ENCODE data around the gene PDXP.

The PDXP gene

GRCh38 chr22:37672920-37673455 is 14.5 kb downstream of the PDXP start:
- no peak for DNase-seq (ENCODE audit: extremely low read depth in 1 of 2, low read depth in 1 of 2)

GRCh38 chr22:37674248-37674647 is 15.7 kb downstream of the PDXP start:
- no peak for DNase-seq (ENCODE audit: extremely low read depth in 1 of 2, low read depth in 1 of 2)

- DNase-seq (ENCODE audit: extremely low read depth in 1 of 2, low read depth in 1 of 2) = peak; percentile 58 to 84
Measured at GRCh38 chr22:37674951-37675929, 16.7 kb downstream of the PDXP start, which contains the start of gene LGALS1. LGALS1 (plus strand) TSS chr22:37675636; CDS start chr22:37675703, 67 bp downstream.

- DNase-seq (ENCODE audit: extremely low read depth in 1 of 2, low read depth in 1 of 2) = no peak
Measured at GRCh38 chr22:37675930-37676735, 17.6 kb downstream of the PDXP start.

GRCh38 chr22:37676736-37677492 is 18.4 kb downstream of the PDXP start:
- peak; percentile 88 to 92 for DNase-seq (ENCODE audit: extremely low read depth in 1 of 2, low read depth in 1 of 2)

GRCh38 chr22:37677493-37677974 is 19.0 kb downstream of the PDXP start:
- DNase-seq (ENCODE audit: extremely low read depth in 1 of 2, low read depth in 1 of 2) = no peak

GRCh38 chr22:37678372-37678771 is 19.8 kb downstream of the PDXP start:
- DNase-seq (ENCODE audit: extremely low read depth in 1 of 2, low read depth in 1 of 2) = no peak

- no peak for DNase-seq (ENCODE audit: extremely low read depth in 1 of 2, low read depth in 1 of 2)
Measured at GRCh38 chr22:37679670-37680069, 21.1 kb downstream of the PDXP start.

- no peak for DNase-seq (ENCODE audit: extremely low read depth in 1 of 2, low read depth in 1 of 2)
Measured at GRCh38 chr22:37680191-37680851, 21.8 kb downstream of the PDXP start.

- DNase-seq (ENCODE audit: extremely low read depth in 1 of 2, low read depth in 1 of 2) = no peak
Measured at GRCh38 chr22:37681001-37681424, 22.5 kb downstream of the PDXP start.

GRCh38 chr22:37681556-37682049 is 23.1 kb downstream of the PDXP start:
- DNase-seq (ENCODE audit: extremely low read depth in 1 of 2, low read depth in 1 of 2) = peak; percentile 33 to 68

- no peak for DNase-seq (ENCODE audit: extremely low read depth in 1 of 2, low read depth in 1 of 2)
Measured at GRCh38 chr22:37684803-37685615, 26.5 kb downstream of the PDXP start.

GRCh38 chr22:37686002-37686982 is 27.8 kb downstream of the PDXP start, which contains the start of gene NOL12:
NOL12 (plus strand) TSS chr22:37686343; CDS start chr22:37686393, 50 bp downstream.
- peak; percentile 43 to 50 for DNase-seq (ENCODE audit: extremely low read depth in 1 of 2, low read depth in 1 of 2)

- DNase-seq (ENCODE audit: extremely low read depth in 1 of 2, low read depth in 1 of 2) = no peak
Measured at GRCh38 chr22:37690407-37690806, 31.9 kb downstream of the PDXP start.

- no peak for DNase-seq (ENCODE audit: extremely low read depth in 1 of 2, low read depth in 1 of 2)
Measured at GRCh38 chr22:37690901-37691504, 32.5 kb downstream of the PDXP start.

- DNase-seq (ENCODE audit: extremely low read depth in 1 of 2, low read depth in 1 of 2) = no peak
Measured at GRCh38 chr22:37692627-37693285, 34.2 kb downstream of the PDXP start.

Data from stimulated activated CD8-positive, alpha-beta memory T cell treated with anti-CD3 and anti-CD28 coated beads, Interleukin-7, amount 100 ng/mL, for 48 hours (primary cell).